HK-2 (cell line): Measurements from ENCODE around the gene MAPK9.

Source experiments
- DNase-seq: peaks from one replicate; pipeline ENCODE4 v3.0.0-alpha.2; 2018; ENCODE audit not compliant: unreplicated experiment

MAPK9 gene

GRCh38 chr5:180294913-180295555 is 3.2 kb upstream of the MAPK9 start:
- DNase-seq: no peak

DNA sequence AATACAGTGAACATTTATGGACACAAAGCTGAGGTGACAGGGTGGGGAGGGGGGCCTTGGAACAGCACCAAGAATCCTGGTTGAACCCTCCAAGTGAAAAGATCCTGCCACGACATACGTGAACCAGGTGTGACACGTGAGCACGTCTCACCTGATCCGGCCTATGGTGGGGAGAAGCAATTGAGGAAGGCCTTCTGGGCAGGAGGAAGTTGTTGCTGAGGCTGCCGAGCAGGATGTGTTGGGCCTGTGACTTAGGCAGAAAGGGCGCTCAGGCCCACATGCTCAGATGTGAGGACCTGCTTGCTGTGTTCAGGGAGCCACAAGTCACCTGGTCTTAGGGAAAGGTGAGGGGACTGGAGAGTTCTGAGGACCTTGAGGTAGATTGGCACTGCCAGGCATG is 2.5 kb upstream of the MAPK9 start:
- DNase-seq: no peak

DNA sequence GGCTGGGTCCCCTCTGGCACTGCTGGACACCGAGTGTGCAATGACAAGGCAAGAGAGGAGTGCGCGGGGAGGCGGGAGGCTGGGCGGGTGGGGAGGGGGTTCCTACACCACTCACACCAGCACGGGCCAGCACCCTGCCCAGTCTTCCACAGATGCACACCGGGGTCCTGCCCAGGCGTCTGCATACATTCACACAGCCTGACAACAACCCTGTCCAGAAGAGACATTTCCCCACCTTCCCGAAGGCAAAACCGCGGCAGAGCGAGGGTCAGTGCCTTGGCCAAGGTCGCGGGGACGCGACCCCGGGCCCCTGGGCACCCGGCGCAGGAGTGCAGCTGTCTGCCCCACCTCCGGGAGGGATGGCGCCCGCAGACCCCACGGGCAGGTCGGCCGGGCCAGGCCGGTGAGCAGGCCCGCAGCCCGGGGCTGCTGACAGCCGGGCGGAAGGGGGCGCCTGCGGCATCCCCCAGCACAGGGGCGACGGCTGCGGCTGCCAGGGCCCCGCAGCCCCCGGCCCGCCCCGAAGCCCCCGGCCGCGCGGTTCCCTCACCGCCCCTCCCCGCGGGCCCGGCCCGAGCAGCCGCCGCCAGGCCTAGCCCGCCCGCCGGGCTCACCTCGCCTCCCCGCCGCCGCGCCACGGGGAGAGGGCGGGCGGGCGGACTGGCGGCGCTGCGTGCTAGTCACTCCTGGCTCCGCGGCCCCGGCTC is 496 bp downstream of the MAPK9 start:
- peak; percentile 18 for DNase-seq

DNA sequence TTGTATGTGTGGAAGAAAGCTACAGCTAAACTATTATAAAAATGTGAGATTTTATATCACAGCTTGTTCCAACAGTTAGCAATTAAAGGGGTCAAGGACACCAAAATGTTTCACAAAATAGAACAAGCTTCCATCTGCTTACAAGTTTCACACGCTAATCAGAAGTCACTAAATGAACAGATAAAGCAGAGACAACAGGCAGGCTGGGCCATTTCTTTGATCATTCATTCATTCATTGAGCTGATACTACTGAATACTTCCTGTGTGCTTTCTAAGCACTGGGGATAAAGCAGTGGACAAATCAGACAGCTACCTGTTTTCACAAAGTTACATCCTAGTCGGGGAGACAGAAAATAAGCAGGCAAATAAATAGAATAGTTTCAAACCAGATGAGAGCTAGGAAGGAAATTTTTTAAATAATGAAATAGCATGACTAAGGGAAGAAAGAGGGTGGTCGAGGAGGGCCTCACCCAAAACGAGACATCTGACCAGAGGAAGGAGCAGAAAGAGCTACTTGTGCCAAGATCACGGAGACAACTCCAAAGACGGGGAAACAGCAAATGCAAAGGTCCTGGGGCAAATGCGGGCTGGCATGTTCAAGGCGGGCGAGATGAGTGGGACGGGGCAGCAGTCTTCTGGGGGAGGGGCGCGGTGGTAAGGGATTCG is 1.2 kb downstream of the MAPK9 start:
- DNase-seq: no peak

DNA sequence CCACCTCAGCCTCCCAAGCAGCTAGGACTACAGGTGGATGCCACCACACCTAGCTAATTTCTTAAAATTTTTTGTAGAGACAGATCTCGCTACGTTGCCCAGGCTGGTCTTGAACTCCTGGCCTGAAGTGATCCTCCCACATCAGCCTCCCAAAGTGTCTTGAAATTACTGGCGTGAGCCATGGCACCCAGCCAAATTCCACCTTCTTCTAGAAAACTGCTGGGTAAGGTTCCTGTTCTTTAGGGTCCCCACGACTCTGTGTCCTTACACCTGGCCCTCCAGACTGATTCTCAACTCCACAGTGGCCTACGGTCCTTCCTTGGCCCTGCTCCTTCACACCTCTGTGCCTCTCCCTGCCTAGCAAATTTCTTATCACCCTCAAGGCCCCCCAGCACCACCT is 1.9 kb downstream of the MAPK9 start:
- no peak for DNase-seq

DNA sequence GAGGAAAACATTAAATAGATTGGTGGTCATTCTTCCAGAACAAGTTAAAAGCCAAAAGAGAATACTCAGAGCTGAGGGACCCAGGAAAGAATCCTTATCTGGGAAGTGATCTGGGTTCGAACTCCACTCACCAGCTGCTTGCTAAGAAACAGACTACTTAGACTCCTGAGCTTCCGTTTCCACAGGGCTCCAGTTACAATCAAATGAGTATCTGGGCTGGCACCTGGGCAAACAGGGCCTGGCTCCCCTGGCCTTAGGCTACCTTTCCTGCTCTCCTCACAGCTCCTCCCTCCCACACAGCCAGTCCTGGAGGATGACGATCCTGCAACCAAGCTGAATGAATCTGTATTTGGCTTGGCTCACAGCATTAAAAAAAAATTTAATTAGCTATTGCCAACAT is 2.5 kb downstream of the MAPK9 start:
- no peak for DNase-seq

DNA sequence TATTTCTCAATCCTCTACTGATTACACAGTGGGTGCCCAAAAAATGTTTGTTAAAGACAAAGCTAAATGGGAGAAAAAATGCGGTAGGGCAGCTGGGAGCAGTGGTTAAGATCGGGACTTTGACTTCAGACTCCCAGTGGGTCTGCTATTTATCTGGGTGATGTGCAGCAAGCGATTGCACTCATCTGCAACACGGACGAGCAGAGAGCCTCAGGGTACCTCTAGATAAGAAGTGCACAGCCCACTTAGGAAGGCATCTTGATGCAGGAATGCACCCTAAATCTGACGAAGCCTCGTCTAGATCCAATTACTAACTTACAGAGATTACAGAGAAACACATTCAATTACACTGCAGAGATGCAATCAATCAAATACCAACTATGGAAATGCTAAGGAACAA is 4.0 kb downstream of the MAPK9 start:
- no peak for DNase-seq

DNA sequence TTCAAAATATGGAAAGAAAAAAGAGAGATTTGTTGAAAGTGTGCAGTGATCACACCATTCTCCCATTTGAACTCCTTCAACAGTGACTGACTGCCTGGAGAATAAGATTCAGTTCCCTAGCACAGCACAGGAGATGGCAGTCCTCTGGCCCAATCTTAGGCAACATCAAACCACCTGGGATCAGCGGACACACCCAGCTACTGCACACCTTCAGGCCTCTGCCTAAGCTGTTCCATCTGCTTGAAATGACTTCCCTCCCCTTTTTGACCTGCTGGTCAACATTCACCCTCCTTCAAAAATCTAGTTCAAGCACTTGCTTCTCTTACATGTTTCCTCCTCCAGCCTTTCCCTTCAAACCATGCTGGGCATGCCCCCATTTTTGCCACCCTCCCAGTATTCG is 4.5 kb downstream of the MAPK9 start:
- DNase-seq: no peak

GRCh38 chr5:180284149-180284548 is 7.7 kb downstream of the MAPK9 start:
- no peak for DNase-seq

GRCh38 chr5:180283026-180283615 is 8.8 kb downstream of the MAPK9 start:
- no peak for DNase-seq

GRCh38 chr5:180282281-180282680 is 9.6 kb downstream of the MAPK9 start:
- no peak for DNase-seq

- no peak for DNase-seq
Measured at GRCh38 chr5:180281706-180282105, 10.2 kb downstream of the MAPK9 start.

DNA sequence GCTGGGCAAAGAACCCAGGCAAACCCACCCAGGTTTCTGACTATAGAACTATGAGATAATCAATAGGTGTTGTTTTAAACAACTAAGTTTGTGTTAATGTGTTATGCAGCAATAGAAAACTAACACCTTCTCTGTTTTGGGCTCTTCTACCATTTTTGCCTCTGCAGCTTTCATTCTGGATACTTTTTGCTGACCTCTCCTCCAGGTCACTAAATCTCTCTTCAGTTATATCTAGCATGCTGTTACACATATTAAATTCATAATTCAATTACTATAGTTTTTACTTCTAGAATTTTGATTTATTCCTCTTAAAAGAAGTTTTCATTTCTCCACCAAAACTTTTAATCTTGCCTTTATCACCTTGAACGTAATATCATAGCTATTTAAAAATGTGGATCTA is 17.2 kb downstream of the MAPK9 start:
- DNase-seq: no peak

GRCh38 chr5:180271221-180271620 is 20.7 kb downstream of the MAPK9 start:
- DNase-seq: no peak

- no peak for DNase-seq
Measured at GRCh38 chr5:180259260-180259611, 32.6 kb downstream of the MAPK9 start.

- no peak for DNase-seq
Measured at GRCh38 chr5:180253036-180253824, 38.7 kb downstream of the MAPK9 start.

DNA sequence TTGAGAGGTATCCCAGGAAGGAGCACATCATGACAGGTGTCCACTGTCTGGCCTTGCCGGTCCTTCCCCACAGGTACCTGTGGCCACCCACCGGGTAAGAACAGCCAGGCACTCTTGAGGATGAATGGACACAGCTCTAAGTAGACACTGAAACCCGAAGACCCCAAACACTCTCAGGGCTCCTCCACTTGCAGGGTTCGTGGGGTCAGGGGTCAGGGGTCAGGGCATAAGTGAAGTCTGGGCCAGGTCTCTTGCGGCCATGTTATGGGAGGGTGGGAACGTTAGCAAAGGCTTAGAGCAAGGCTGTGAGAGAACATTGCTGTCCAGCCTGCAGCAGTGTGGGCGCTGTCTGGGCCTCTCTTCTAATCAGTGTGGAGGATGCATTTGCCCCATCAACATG is 40.0 kb downstream of the MAPK9 start:
- DNase-seq: no peak

DNA sequence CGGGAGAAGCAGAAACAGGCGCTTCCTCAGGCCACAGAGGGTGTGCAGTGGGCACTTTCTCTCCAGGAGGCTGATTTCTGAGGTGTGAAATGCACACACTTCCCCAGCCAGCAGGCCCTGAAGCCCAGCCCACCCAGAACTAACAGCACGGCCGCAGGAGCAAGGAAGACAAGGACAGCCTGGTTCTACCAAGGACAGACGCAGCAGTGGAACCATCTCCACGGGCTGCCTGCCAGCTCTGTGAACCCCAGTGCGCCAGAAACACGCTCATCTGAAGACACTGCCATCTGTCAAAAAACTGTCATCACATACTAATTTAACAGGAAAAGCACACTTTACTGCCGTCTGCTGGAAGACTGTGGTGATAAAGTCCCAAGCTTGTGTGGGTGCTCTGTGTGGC is 40.7 kb downstream of the MAPK9 start:
- DNase-seq: no peak

DNA sequence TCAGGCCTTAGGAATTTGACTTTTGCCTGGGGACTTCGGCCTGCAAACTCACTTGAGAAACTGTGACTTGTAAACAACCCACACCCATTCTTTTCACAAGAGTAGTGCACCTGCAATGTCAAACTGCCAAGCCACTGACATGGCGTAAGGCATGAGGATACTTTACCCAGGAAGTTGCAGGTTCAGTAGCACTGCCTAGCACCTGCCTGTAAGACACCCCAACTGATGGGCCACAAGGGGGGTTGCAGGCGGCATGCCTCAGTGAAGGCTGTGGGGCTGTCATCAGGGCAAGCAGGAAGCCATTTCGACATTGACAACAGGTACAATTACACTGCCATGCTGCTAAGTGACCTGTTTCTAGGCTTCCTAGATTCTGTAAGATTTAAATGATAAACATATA is 41.6 kb downstream of the MAPK9 start:
- no peak for DNase-seq

DNA sequence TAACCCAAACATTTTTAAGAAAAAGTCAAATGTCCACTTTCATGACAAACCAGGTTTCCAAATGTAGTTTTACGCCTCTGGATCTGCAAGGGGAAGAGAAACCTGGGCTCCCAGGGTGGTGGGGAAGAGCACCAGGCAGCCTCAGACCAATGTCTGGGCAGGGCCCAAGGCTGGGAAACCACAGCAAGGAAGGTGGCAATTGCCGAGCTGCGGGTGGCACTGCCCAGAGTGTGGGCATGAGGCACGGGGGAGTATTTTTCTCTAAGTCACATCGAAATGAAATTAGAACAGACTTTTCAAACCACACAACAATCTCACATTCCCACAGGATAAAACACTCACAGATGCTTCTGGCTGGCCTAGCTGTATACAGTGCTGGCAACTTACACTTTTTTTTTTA is 50.3 kb downstream of the MAPK9 start:
- DNase-seq: no peak

DNA sequence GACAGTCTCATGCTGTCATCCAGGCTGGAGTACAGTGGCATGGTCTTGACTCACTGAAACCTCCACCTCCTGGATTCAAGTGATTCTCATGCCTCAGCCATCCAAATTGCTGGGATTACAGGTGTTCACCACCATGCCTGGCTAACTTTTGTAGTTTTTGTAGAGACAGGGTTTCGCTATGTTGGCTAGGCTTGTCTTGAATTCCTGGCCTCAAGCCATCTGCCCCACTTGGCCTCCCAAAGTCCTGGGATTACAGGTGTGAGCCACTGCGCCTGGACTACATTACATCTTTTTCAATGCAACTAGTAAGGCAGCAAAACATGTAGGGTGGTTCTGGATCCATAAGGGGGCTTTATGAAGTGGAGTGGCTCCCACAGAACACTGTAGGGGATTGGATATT is 53.3 kb downstream of the MAPK9 start:
- no peak for DNase-seq

DNA sequence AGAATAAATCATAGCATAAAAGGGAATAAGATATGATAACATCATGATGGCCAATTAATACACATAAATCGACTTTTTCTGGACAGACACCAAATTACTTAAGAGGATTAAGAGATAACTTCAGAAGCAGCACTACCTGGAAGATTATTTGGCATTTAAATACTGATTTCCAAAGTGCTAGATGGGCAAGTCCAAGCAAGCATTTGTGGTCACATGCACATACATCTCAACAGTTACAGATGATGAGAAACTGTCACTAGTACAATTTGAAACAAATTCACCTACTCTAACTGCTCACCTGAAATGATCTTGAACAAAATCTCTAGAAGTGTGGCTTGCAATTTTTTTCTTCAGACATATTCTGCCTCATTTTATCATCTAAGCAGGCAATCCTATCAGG is 56.0 kb downstream of the MAPK9 start:
- no peak for DNase-seq
